K562 (cell line): ENCODE measurements around the gene BCL3. TPM values are rescaled to one million over a fixed set of nuclear protein-coding genes. Genes with fewer than 3 reads are reported as not detected.

Experiments used
- CTCFL ChIP-seq: IDR thresholded peaks from 2 replicates; pipeline ENCODE4 v1.6.1; 2011; ENCODE audit warnings: borderline replicate concordance, low read depth, mild to moderate bottlenecking, moderate library complexity, low read length; ENCODE audit not compliant: insufficient read depth, poor library complexity, severe bottlenecking
- E2F6 ChIP-seq, 2 experiments: IDR thresholded peaks; 2 replicates each; pipeline ENCODE4 v1.6.1; 2011; ENCODE audit warnings: borderline replicate concordance in 1 of 2, control low read depth in 1 of 2, low read depth in 1 of 2, low read length in 1 of 2, mild to moderate bottlenecking in 1 of 2, mixed read lengths in 1 of 2, moderate library complexity in 1 of 2; ENCODE audit not compliant: insufficient read depth in 1 of 2, insufficient read length in 1 of 2, poor library complexity in 1 of 2, severe bottlenecking in 1 of 2; ENCODE audit errors: extremely low read depth in 1 of 2
- ETV5 ChIP-seq: sonication (generic); formaldehyde crosslinking; IDR thresholded peaks from 2 replicates; pipeline ENCODE4 v1.4.0; 2020; ENCODE audit warnings: low read depth, mild to moderate bottlenecking, missing genetic modification reagents
- ETV6 ChIP-seq, 3 experiments: fragments of 150-350 bp in 1 of 3; sonication (generic) in 1 of 3; formaldehyde crosslinking in 1 of 3; IDR thresholded peaks; 2 replicates each; pipeline versions ENCODE4 v1.6.1 to v1.8.0; 2014 to 2022; ENCODE audit warnings: borderline replicate concordance in 2 of 3, low read depth in 2 of 3, antibody characterized with exemption in 1 of 3, low read length in 1 of 3, mild to moderate bottlenecking in 1 of 3, missing genetic modification reagents in 1 of 3
- FUS ChIP-seq: fragments of 200-400 bp; formaldehyde crosslinking; optimal IDR thresholded peaks from 2 replicates; pipeline ENCODE3; 2017; ENCODE audit warnings: low read depth, low read length
- LEF1 ChIP-seq: fragments of 450-650 bp; IDR thresholded peaks from 2 replicates; pipeline ENCODE4 v1.6.1; 2016; ENCODE audit warnings: mild to moderate bottlenecking
- MAFF ChIP-seq: IDR thresholded peaks from 2 replicates; pipeline ENCODE4 v1.6.1; 2012; ENCODE audit warnings: low read length, improper control_type of control experiment
- MBD2 ChIP-seq: sonication (generic); IDR thresholded peaks from 2 replicates; pipeline ENCODE4 v1.6.1; 2016; ENCODE audit warnings: low read depth, borderline replicate concordance
- MCM5 ChIP-seq: fragments of 450-650 bp; IDR thresholded peaks from 2 replicates; pipeline ENCODE4 v1.6.1; 2016; ENCODE audit warnings: low read depth
- RBFOX2 ChIP-seq: fragments of 200-400 bp; formaldehyde crosslinking; IDR thresholded peaks from 2 replicates; pipeline ENCODE4 v1.6.1; 2017; ENCODE audit warnings: low read depth, mild to moderate bottlenecking, low read length, moderate library complexity
- TAF9B ChIP-seq: fragments of 450-650 bp; IDR thresholded peaks from 2 replicates; pipeline ENCODE4 v1.6.1; 2018; ENCODE audit warnings: mild to moderate bottlenecking; ENCODE audit not compliant: partially characterized antibody
- TAL1 ChIP-seq: fragments of 450-650 bp; IDR thresholded peaks from 2 replicates; pipeline ENCODE4 v1.6.1; 2016; ENCODE audit warnings: mild to moderate bottlenecking
- TRIM28 ChIP-seq: fragments of 450-650 bp; IDR thresholded peaks from 2 replicates; pipeline ENCODE4 v1.6.1; 2017
- XRCC3 ChIP-seq: fragments of 450-650 bp; IDR thresholded peaks from 2 replicates; pipeline ENCODE4 v1.6.1; 2017; ENCODE audit warnings: mild to moderate bottlenecking, moderate library complexity
- XRCC5 ChIP-seq: fragments of 200-400 bp; formaldehyde crosslinking; IDR thresholded peaks from 2 replicates; pipeline ENCODE4 v1.6.1; 2017; ENCODE audit warnings: low read depth, mild to moderate bottlenecking, low read length
- ZNF134 ChIP-seq: fragments of 250-450 bp; sonication (Bioruptor Pico); conservative IDR thresholded peaks from 2 replicates; pipeline ENCODE4 v1.4.0; 2020
- ZNF217 ChIP-seq: sonication (generic); formaldehyde crosslinking; IDR thresholded peaks from 2 replicates; pipeline ENCODE4 v1.8.0; 2022; ENCODE audit warnings: mild to moderate bottlenecking, missing genetic modification reagents
- ZNF449 ChIP-seq: fragments of 250-450 bp; sonication (Bioruptor Pico); IDR thresholded peaks from 2 replicates; pipeline ENCODE4 v1.8.0; 2022; ENCODE audit warnings: moderate library complexity, mild to moderate bottlenecking, inconsistent platforms
- ZNF592 ChIP-seq: fragments of 450-650 bp; IDR thresholded peaks from 2 replicates; pipeline ENCODE4 v1.6.1; 2017; ENCODE audit warnings: antibody characterized with exemption, mild to moderate bottlenecking
- polyA plus RNA-seq, 8 experiments: library from polyadenylated mRNA; depleted of rRNA in 4 of 8; stranded (reverse) in 5 of 8; unstranded in 3 of 8; fragments of >200 nt; fragmentation: Nextera tagmentation in 2 of 8; fragmentation: Illumina TruSeq in 1 of 8; extraction: Ambion mirVana in 2 of 8; extraction: Trizol in 1 of 8; gene quantifications; 2 replicates each; pipeline versions ENCODE4 v1.2.1 to v1.2.3, GENCODE V29; 2011 to 2014; ENCODE audit warnings: inconsistent platforms in 1 of 8, missing spikeins in 1 of 8
- total RNA-seq, 7 experiments: library from RNA; depleted of rRNA in 6 of 7; stranded (reverse); fragments of >200 nt in 6 of 7; fragmentation: Illumina TruSeq in 2 of 7; extraction: Trizol in 2 of 7; gene quantifications; 2 replicates each; pipeline versions ENCODE4 v1.2.1 to v1.2.3, GENCODE V29; 2011 to 2021; ENCODE audit warnings: low replicate concordance in 1 of 7
- TF ChIP-seq, protein P1 (sequence below): IDR thresholded peaks from 2 replicates; pipeline ENCODE4 v1.6.1; 2011; ENCODE audit not compliant: insufficient read length; ENCODE audit errors: extremely low read depth

The BCL3 gene
- total and polyA plus RNA-seq, 9 of the 15 experiments (the other 6 are each of a cell fraction or from before 2014, with no cell fraction given) = 0.03 to 2.4 (median 0.50) TPM; not detected in 1

- TF ChIP-seq TAF9B (no peak), ZNF134 (no peak), CTCFL (peak; percentile 52), XRCC3 (no peak), FUS (no peak), ZNF217 (CRISPR knock-in tag) (no peak), E2F6 (IDR thresholded peaks at IDR 0.05; ENCODE audit: borderline replicate concordance in 1 of 2, extremely low read depth in 1 of 2, insufficient read depth in 1 of 2, insufficient read length in 1 of 2, low read depth in 1 of 2, low read length in 1 of 2, poor library complexity in 1 of 2, severe bottlenecking in 1 of 2) (no peak), TRIM28 (no peak), LEF1 (no peak), XRCC5 (peak; percentile 86), MCM5 (no peak), ETV5 (CRISPR knock-in tag) (no peak), ZNF449 (no peak), MAFF (no peak), MBD2 (no peak), ZNF592 (no peak), ETV6 (IDR thresholded peaks at IDR 0.05; ENCODE audit: borderline replicate concordance in 1 of 2, low read depth in 2 of 2, low read length in 1 of 2) (no peak), ETV6 (CRISPR knock-in tag; IDR thresholded peaks at IDR 0.05; ENCODE audit: borderline replicate concordance) (no peak), TAL1 (no peak), RBFOX2 (no peak)
- TF ChIP-seq, protein P1, sequence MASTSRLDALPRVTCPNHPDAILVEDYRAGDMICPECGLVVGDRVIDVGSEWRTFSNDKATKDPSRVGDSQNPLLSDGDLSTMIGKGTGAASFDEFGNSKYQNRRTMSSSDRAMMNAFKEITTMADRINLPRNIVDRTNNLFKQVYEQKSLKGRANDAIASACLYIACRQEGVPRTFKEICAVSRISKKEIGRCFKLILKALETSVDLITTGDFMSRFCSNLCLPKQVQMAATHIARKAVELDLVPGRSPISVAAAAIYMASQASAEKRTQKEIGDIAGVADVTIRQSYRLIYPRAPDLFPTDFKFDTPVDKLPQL = no peak
Observed at GRCh38 chr19:44800461-44800860, 52.0 kb downstream of the BCL3 start (continued).
